NCI-H460 (cell line): Measurements from ENCODE around the gene ZNF296. TPM values are rescaled to one million over a fixed set of nuclear protein-coding genes. Genes with fewer than 3 reads are reported as not detected.

Experiments
- DNase-seq: peaks from one replicate; pipeline ENCODE4 v3.0.0-alpha.2; 2016; ENCODE audit warnings: low read depth; ENCODE audit errors: extremely low read depth
- small RNA-seq, 2 experiments: library from RNA; depleted of rRNA; stranded (forward); fragments of <200 nt; gene quantifications; one replicate each; pipeline ENCODE3, GENCODE V24; 2014
- total RNA-seq: library from RNA; depleted of rRNA; stranded (reverse); fragments of >200 nt; shearing (Covaris generic); gene quantifications from 2 replicates; pipeline ENCODE4 v1.2.3, GENCODE V29; 2014; rRNA removed

The ZNF296 gene
- total RNA-seq, 1 experiment from 2014 or later, result 0.27 TPM

- DNase-seq, result no peak
These were observed 43.9 kb downstream of the ZNF296 start for GRCh38 chr19:45032421-45032820.

- DNase-seq, result no peak
These were observed 45.5 kb downstream of the ZNF296 start for GRCh38 chr19:45030825-45031224.

GRCh38 chr19:45027371-45027770 is 48.9 kb downstream of the ZNF296 start:
- no peak for DNase-seq

- DNase-seq, result no peak
These were observed 51.0 kb downstream of the ZNF296 start for GRCh38 chr19:45025264-45025663.

GRCh38 chr19:45023048-45023447 is 53.2 kb downstream of the ZNF296 start:
- DNase-seq, result no peak

- no peak for DNase-seq
These were observed 54.3 kb downstream of the ZNF296 start for GRCh38 chr19:45021971-45022370.

Small RNAs within 50 kb of the gene (small RNA-seq; reads per million reads assigned to genes)
- 0 reads per million in 2 experiments for gene RNU6-611P

Other genes starting within 250 kb of the ZNF296 start
- gene NECTIN2, start 230.2 kb downstream of the ZNF296 start, total RNA-seq, result 24.3 and 29.4 TPM in 2 replicates
- 43.7 and 60.7 TPM in 2 replicates for gene TOMM40, start 185.2 kb downstream of the ZNF296 start, total RNA-seq
- 0.84 and 1.2 TPM in 2 replicates for gene APOE, start 170.7 kb downstream of the ZNF296 start, total RNA-seq
- gene APOC1, start 161.9 kb downstream of the ZNF296 start, total RNA-seq, result 6.1 and 9.6 TPM in 2 replicates
- gene APOC4, start 134.2 kb downstream of the ZNF296 start, total RNA-seq, result not detected in 2 replicates
- gene APOC2, start 130.4 kb downstream of the ZNF296 start, total RNA-seq, result not detected in 2 replicates
- gene CLPTM1, start 121.1 kb downstream of the ZNF296 start, total RNA-seq, result 31.0 and 31.2 TPM in 2 replicates
- gene RELB, start 75.0 kb downstream of the ZNF296 start, total RNA-seq, result 10.1 and 12.5 TPM in 2 replicates
- 20.4 and 31.4 TPM in 2 replicates for gene CLASRP, start 37.4 kb downstream of the ZNF296 start, total RNA-seq
- 20.2 and 24.5 TPM in 2 replicates for gene GEMIN7, start 2.8 kb upstream of the ZNF296 start, total RNA-seq
- 10.8 and 11.8 TPM in 2 replicates for gene PPP1R37, start 16.7 kb upstream of the ZNF296 start, total RNA-seq
- 0.07 TPM in 1 of 2 replicates, not detected in the other for gene NKPD1, start 84.5 kb upstream of the ZNF296 start, total RNA-seq
- 5.3 and 5.8 TPM in 2 replicates for gene TRAPPC6A, start 101.8 kb upstream of the ZNF296 start, total RNA-seq
- 4.0 and 4.2 TPM in 2 replicates for gene BLOC1S3, start 102.3 kb upstream of the ZNF296 start, total RNA-seq
- gene EXOC3L2, start 168.9 kb upstream of the ZNF296 start, total RNA-seq, result not detected in 2 replicates
- 22.4 and 28.1 TPM in 2 replicates for gene MARK4, start 174.8 kb upstream of the ZNF296 start, total RNA-seq
- 0.14 TPM in 1 of 2 replicates, not detected in the other for gene CKM, start 246.4 kb upstream of the ZNF296 start, total RNA-seq